ENCODE measurements around the gene TSN.

The TSN gene

GRCh38 chr2:121776361-121776760 lies 20.9 kb downstream of the TSN start:
- no peak overlapping the region for H3K27ac ChIP-seq (replicated peaks)
- TF ChIP-seq SPI1 (IDR thresholded peaks at IDR 0.05; ENCODE audit: borderline replicate concordance, low read depth) (no peak), GABPA (IDR thresholded peaks at IDR 0.05; ENCODE audit: low read depth) (no peak), REST (IDR thresholded peaks at IDR 0.05; ENCODE audit: insufficient replicate concordance, low read depth) (no peak), POLR2AphosphoS5 (IDR thresholded peaks at IDR 0.05; ENCODE audit: low read depth) (no peak), CTCF (IDR thresholded peaks at IDR 0.05; ENCODE audit: insufficient read depth, low read length) (no peak)

GRCh38 chr2:121776885-121777698 lies 21.6 kb downstream of the TSN start:
- H3K27me3 ChIP-seq (ENCODE audit: insufficient read depth, poor library complexity, severe bottlenecking), result no peaks in the 10 kb centered on the region
- H3K4me3 ChIP-seq (replicated peaks; ENCODE audit: insufficient read depth, low read length), result no peak overlapping the region
- no peak overlapping the region for H3K27ac ChIP-seq (replicated peaks)
- DNase-seq (ENCODE audit: low read depth in 1 of 2, low spot score in 1 of 2), result no peak
- no peak for TF ChIP-seq GABPA (IDR thresholded peaks at IDR 0.05; ENCODE audit: low read depth)
- no peak for TF ChIP-seq POLR2AphosphoS5 (IDR thresholded peaks at IDR 0.05; ENCODE audit: low read depth)
- TF ChIP-seq SPI1 (IDR thresholded peaks at IDR 0.05; ENCODE audit: borderline replicate concordance, low read depth), result no peak
- TF ChIP-seq REST (IDR thresholded peaks at IDR 0.05; ENCODE audit: insufficient replicate concordance, low read depth), result no peak
- TF ChIP-seq CTCF (IDR thresholded peaks at IDR 0.05; ENCODE audit: insufficient read depth, low read length), result no peak

More at GRCh38 chr2:121776361-121776760, 20.9 kb downstream of the TSN start:
- no peak for DNase-seq (ENCODE audit: low read depth in 1 of 2, low spot score in 1 of 2)
- no peak overlapping the region for H3K4me3 ChIP-seq (replicated peaks; ENCODE audit: insufficient read depth, low read length)
- H3K27me3 ChIP-seq (ENCODE audit: insufficient read depth, poor library complexity, severe bottlenecking), result no peaks in the 10 kb centered on the region

- H3K4me3 ChIP-seq (replicated peaks; ENCODE audit: insufficient read depth, low read length), result no peak overlapping the region
- DNase-seq (ENCODE audit: low read depth in 1 of 2, low spot score in 1 of 2), result no peak
- TF ChIP-seq GABPA (IDR thresholded peaks at IDR 0.05; ENCODE audit: low read depth), result no peak
- TF ChIP-seq CTCF (IDR thresholded peaks at IDR 0.05; ENCODE audit: insufficient read depth, low read length), result no peak
- no peak for TF ChIP-seq SPI1 (IDR thresholded peaks at IDR 0.05; ENCODE audit: borderline replicate concordance, low read depth)
- TF ChIP-seq POLR2AphosphoS5 (IDR thresholded peaks at IDR 0.05; ENCODE audit: low read depth), result no peak
- no peak for TF ChIP-seq REST (IDR thresholded peaks at IDR 0.05; ENCODE audit: insufficient replicate concordance, low read depth)
- H3K27me3 ChIP-seq (ENCODE audit: insufficient read depth, poor library complexity, severe bottlenecking), result no peaks in the 10 kb centered on the region
- no peak overlapping the region for H3K27ac ChIP-seq (replicated peaks)
These were observed 22.2 kb downstream of the TSN start for GRCh38 chr2:121777699-121778058.
